HepG2 (cell line): Measurements from ENCODE around the gene SLC25A25.

Experiments used
- BRD4 ChIP-seq: sonication (generic); formaldehyde crosslinking; IDR thresholded peaks from 2 replicates; pipeline ENCODE4 v1.4.0; 2020; ENCODE audit warnings: missing genetic modification reagents
- HES4 ChIP-seq: sonication (generic); formaldehyde crosslinking; IDR thresholded peaks from 2 replicates; pipeline ENCODE4 v1.9.0; 2021; ENCODE audit warnings: mild to moderate bottlenecking, missing genetic modification reagents, borderline replicate concordance
- HOXD1 ChIP-seq: sonication (generic); formaldehyde crosslinking; IDR thresholded peaks from 2 replicates; pipeline ENCODE4 v1.5.0; 2020; ENCODE audit warnings: missing genetic modification reagents
- KLF15 ChIP-seq: sonication (generic); formaldehyde crosslinking; IDR thresholded peaks from 2 replicates; pipeline ENCODE4 v1.8.1; 2023; ENCODE audit warnings: borderline replicate concordance, mild to moderate bottlenecking, inconsistent platforms, missing genetic modification reagents, mixed read lengths
- NFYB ChIP-seq: sonication (generic); formaldehyde crosslinking; IDR thresholded peaks from 2 replicates; pipeline ENCODE4 v1.4.0; 2020; ENCODE audit warnings: missing genetic modification reagents
- POLR2A ChIP-seq, 2 experiments: IDR thresholded peaks; 2 replicates each; pipeline ENCODE4 v1.6.1; 2011; ENCODE audit warnings: low read depth in 2 of 2, low read length in 2 of 2, mild to moderate bottlenecking in 1 of 2, moderate library complexity in 1 of 2; ENCODE audit not compliant: insufficient read depth in 1 of 2
- POLR2AphosphoS2 ChIP-seq: IDR thresholded peaks from 2 replicates; pipeline ENCODE4 v1.6.1; 2011; ENCODE audit warnings: low read depth, low read length, improper control_type of control experiment
- YY1 ChIP-seq: IDR thresholded peaks from 2 replicates; pipeline ENCODE4 v1.6.1; 2011; ENCODE audit warnings: low read length, low read depth, moderate library complexity, mild to moderate bottlenecking; ENCODE audit not compliant: insufficient read depth, insufficient replicate concordance
- ZNF577 ChIP-seq: sonication (generic); formaldehyde crosslinking; IDR thresholded peaks from 2 replicates; pipeline ENCODE4 v1.4.0; 2020; ENCODE audit warnings: mild to moderate bottlenecking, low read depth, missing genetic modification reagents, borderline replicate concordance
- ZNF761 ChIP-seq: sonication (generic); formaldehyde crosslinking; conservative IDR thresholded peaks from 2 replicates; pipeline ENCODE4 v1.4.0; 2020; ENCODE audit warnings: mild to moderate bottlenecking, missing genetic modification reagents
- ZZZ3 ChIP-seq: sonication (generic); formaldehyde crosslinking; IDR thresholded peaks from 2 replicates; pipeline ENCODE4 v1.4.0; 2020; ENCODE audit warnings: missing genetic modification reagents, mild to moderate bottlenecking, borderline replicate concordance
- TF ChIP-seq, protein P1 (sequence below): sonication (generic); formaldehyde crosslinking; IDR thresholded peaks from 2 replicates; pipeline ENCODE4 v1.5.1; 2020; ENCODE audit warnings: mild to moderate bottlenecking, missing genetic modification reagents, moderate library complexity
- TF ChIP-seq, protein P2 (sequence below): sonication (generic); formaldehyde crosslinking; IDR thresholded peaks from 2 replicates; pipeline ENCODE4 v1.4.0; 2020; ENCODE audit warnings: mild to moderate bottlenecking, missing genetic modification reagents
- TF ChIP-seq, protein P3 (sequence below): sonication (generic); formaldehyde crosslinking; IDR thresholded peaks from 2 replicates; pipeline ENCODE4 v1.4.0; 2020; ENCODE audit warnings: missing genetic modification reagents

DNA sequence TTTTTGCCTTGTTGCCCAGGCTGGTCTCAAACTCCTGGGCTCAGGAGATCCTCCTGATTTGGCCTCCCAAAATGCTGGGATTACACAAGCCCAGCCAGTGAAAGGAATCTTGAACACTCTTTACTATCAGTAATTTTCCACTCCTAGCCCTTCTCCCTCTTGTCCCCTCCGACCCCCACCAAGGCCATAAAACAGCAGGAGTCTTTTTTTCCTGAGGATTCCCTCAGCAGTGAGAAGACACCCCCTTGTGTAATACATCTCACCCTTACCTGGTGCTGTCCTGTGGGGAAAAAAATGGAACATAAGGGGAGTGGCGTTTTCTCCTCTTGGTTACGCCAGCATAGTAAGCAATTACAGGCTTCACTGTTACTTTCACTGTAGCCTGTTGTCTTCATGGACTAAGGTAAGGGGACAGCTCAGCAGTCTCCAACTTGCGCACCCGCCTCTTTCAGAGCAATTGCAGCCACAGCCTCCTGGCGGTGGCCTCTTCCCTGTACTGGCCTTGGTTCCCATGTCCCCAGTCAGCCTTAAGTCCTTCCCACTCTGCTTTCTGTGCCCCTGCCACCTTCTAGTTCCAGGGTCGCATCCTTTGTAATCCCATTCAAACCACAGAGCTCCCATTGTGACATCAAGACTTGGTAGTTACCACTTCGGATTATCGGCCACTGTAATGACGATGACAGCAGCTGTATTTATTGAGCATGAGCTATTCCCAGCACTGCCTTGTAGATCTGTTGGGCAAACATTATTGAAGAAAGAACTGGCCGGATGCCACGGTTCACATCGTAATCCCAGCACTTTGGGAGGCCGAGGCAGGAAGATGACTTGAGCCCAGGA, 10.9 kb upstream of the SLC25A25 start:
- TF ChIP-seq POLR2A (IDR thresholded peaks at IDR 0.05; ENCODE audit: insufficient read depth in 1 of 2, low read depth in 2 of 2, low read length in 2 of 2), result no peak
- TF ChIP-seq, protein P1, sequence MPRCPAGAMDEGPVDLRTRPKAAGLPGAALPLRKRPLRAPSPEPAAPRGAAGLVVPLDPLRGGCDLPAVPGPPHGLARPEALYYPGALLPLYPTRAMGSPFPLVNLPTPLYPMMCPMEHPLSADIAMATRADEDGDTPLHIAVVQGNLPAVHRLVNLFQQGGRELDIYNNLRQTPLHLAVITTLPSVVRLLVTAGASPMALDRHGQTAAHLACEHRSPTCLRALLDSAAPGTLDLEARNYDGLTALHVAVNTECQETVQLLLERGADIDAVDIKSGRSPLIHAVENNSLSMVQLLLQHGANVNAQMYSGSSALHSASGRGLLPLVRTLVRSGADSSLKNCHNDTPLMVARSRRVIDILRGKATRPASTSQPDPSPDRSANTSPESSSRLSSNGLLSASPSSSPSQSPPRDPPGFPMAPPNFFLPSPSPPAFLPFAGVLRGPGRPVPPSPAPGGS (CRISPR knock-in tag), result no peak
- TF ChIP-seq KLF15, result no peak
- no peak for TF ChIP-seq BRD4 (CRISPR knock-in tag)
- TF ChIP-seq POLR2AphosphoS2, result no peak
- no peak for TF ChIP-seq HOXD1 (CRISPR knock-in tag)
- TF ChIP-seq, protein P2, sequence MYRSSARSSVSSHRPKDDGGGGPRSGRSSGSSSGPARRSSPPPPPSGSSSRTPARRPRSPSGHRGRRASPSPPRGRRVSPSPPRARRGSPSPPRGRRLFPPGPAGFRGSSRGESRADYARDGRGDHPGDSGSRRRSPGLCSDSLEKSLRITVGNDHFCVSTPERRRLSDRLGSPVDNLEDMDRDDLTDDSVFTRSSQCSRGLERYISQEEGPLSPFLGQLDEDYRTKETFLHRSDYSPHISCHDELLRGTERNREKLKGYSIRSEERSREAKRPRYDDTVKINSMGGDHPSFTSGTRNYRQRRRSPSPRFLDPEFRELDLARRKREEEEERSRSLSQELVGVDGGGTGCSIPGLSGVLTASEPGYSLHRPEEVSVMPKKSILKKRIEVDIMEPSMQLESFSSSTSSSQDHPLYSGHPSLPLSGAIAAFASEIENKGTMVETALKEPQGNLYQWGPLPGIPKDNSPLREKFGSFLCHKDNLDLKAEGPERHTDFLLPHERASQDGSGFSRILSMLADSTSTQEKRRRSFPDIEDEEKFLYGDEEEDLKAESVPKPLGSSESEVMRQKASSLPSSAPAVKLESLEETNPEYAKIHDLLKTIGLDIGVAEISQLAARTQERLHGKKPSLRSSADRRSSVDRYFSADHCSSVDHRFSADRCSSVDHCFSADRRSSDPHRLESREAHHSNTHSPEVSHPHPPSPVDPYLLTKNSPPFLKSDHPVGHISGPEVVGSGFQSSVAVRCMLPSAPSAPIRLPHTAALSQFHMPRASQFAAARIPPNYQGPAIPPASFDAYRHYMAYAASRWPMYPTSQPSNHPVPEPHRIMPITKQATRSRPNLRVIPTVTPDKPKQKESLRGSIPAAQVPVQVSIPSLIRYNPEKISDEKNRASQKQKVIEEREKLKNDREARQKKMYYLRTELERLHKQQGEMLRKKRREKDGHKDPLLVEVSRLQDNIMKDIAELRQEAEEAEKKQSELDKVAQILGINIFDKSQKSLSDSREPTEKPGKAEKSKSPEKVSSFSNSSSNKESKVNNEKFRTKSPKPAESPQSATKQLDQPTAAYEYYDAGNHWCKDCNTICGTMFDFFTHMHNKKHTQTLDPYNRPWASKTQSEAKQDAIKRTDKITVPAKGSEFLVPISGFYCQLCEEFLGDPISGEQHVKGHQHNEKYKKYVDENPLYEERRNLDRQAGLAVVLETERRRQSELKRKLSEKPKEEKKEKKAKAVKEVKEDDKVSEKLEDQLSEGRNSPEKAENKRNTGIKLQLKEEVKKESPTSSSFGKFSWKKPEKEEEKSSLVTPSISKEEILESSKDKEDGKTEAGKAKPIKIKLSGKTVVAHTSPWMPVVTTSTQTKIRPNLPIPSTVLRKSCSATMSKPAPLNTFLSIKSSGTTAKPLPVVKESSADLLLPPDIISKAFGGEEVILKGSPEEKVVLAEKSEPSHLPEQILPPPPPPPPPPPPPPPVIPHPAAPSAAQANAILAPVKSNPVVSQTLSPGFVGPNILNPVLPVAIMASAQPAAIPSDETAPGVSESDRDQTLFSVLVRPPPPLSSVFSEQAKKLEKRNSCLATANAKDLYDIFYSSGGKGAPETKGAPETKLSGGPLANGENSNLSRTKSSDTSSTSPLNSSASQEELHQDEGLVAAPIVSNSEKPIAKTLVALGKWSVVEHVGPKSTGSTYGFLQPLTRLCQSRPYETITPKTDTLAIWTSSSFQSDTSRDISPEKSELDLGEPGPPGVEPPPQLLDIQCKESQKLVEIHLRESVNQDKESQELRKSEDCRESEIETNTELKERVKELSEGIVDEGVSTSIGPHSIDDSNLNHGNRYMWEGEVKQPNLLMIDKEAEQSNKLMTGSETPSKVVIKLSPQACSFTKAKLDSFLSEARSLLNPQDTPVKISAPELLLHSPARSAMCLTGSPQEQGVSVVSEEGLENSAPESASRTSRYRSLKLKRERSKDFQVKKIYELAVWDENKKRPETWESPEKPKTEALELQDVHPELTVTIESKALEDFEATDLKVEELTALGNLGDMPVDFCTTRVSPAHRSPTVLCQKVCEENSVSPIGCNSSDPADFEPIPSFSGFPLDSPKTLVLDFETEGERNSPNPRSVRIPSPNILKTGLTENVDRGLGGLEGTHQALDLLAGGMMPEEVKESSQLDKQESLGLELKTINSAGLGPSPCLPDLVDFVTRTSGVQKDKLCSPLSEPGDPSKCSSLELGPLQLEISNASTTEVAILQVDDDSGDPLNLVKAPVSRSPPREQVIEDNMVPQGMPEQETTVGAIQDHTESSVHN (CRISPR knock-in tag), result no peak
- no peak for TF ChIP-seq ZZZ3 (CRISPR knock-in tag)
- no peak for TF ChIP-seq ZNF761 (CRISPR knock-in tag)
- no peak for TF ChIP-seq NFYB (CRISPR knock-in tag)
- no peak for TF ChIP-seq HES4
- TF ChIP-seq, protein P3, sequence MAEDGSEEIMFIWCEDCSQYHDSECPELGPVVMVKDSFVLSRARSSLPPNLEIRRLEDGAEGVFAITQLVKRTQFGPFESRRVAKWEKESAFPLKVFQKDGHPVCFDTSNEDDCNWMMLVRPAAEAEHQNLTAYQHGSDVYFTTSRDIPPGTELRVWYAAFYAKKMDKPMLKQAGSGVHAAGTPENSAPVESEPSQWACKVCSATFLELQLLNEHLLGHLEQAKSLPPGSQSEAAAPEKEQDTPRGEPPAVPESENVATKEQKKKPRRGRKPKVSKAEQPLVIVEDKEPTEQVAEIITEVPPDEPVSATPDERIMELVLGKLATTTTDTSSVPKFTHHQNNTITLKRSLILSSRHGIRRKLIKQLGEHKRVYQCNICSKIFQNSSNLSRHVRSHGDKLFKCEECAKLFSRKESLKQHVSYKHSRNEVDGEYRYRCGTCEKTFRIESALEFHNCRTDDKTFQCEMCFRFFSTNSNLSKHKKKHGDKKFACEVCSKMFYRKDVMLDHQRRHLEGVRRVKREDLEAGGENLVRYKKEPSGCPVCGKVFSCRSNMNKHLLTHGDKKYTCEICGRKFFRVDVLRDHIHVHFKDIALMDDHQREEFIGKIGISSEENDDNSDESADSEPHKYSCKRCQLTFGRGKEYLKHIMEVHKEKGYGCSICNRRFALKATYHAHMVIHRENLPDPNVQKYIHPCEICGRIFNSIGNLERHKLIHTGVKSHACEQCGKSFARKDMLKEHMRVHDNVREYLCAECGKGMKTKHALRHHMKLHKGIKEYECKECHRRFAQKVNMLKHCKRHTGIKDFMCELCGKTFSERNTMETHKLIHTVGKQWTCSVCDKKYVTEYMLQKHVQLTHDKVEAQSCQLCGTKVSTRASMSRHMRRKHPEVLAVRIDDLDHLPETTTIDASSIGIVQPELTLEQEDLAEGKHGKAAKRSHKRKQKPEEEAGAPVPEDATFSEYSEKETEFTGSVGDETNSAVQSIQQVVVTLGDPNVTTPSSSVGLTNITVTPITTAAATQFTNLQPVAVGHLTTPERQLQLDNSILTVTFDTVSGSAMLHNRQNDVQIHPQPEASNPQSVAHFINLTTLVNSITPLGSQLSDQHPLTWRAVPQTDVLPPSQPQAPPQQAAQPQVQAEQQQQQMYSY (CRISPR knock-in tag), result no peak
- no peak for TF ChIP-seq YY1
- no peak for TF ChIP-seq ZNF577 (CRISPR knock-in tag)
